Measurements from ENCODE around the gene KCNJ11.

DNA sequence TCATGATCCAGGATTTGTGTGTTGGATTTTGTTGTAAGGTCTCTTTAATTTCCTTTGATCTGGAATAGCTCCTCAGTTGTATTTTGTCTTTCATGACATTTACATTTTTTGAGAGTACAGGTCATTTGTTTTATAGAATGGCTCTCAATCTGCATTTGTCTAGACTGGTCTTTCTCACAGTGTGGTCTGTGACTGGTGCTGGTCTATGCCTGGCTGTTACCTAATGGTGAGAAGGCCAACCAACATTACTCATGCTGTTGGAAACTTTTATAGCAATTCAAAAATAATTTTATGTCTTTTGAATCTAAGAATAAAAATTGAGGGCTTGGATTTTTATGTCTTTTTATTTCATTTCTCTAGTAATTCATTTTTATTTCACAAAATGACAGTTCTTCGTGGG lies 40.8 kb downstream of the KCNJ11 start:
- TF ChIP-seq, protein P1, sequence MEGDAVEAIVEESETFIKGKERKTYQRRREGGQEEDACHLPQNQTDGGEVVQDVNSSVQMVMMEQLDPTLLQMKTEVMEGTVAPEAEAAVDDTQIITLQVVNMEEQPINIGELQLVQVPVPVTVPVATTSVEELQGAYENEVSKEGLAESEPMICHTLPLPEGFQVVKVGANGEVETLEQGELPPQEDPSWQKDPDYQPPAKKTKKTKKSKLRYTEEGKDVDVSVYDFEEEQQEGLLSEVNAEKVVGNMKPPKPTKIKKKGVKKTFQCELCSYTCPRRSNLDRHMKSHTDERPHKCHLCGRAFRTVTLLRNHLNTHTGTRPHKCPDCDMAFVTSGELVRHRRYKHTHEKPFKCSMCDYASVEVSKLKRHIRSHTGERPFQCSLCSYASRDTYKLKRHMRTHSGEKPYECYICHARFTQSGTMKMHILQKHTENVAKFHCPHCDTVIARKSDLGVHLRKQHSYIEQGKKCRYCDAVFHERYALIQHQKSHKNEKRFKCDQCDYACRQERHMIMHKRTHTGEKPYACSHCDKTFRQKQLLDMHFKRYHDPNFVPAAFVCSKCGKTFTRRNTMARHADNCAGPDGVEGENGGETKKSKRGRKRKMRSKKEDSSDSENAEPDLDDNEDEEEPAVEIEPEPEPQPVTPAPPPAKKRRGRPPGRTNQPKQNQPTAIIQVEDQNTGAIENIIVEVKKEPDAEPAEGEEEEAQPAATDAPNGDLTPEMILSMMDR (IDR thresholded peaks at IDR 0.05; ENCODE audit: insufficient read depth, low read length, poor library complexity, severe bottlenecking): no peak
- TF ChIP-seq EZH2phosphoT487 (conservative IDR thresholded peaks at IDR 0.05; ENCODE audit: low read length): no peak
